SK-N-SH treated with all-trans-retinoic acid at 6 μM for 48 hours (cell line): Measurements from ENCODE around the gene INTS1.

Source experiments
- ARNTL ChIP-seq: fragments of 450-650 bp; formaldehyde crosslinking; IDR thresholded peaks from 2 replicates; pipeline ENCODE4 v1.5.0; 2020; ENCODE audit warnings: low read depth, mild to moderate bottlenecking, moderate library complexity, borderline replicate concordance
- ESRRG ChIP-seq: fragments of 250-450 bp; sonication (Bioruptor Pico); IDR thresholded peaks from 2 replicates; pipeline ENCODE4 v1.6.1; 2021; ENCODE audit warnings: mild to moderate bottlenecking
- GLIS3 ChIP-seq: fragments of 250-450 bp; sonication (Bioruptor Pico); IDR thresholded peaks from 2 replicates; pipeline ENCODE4 v1.5.0; 2020; ENCODE audit warnings: mild to moderate bottlenecking, moderate library complexity
- OSR1 ChIP-seq: fragments of 250-450 bp; sonication (Bioruptor Pico); IDR thresholded peaks from 2 replicates; pipeline ENCODE4 v1.8.0; 2022; ENCODE audit warnings: moderate library complexity, mild to moderate bottlenecking, inconsistent platforms
- PATZ1 ChIP-seq: fragments of 250-450 bp; sonication (Bioruptor Pico); IDR thresholded peaks from 2 replicates; pipeline ENCODE4 v1.8.0; 2020; ENCODE audit warnings: mild to moderate bottlenecking, moderate library complexity, borderline replicate concordance
- PPARA ChIP-seq: fragments of 250-450 bp; sonication (Bioruptor Pico); IDR thresholded peaks from 2 replicates; pipeline ENCODE4 v1.5.0; 2020; ENCODE audit warnings: mild to moderate bottlenecking, borderline replicate concordance
- RARB ChIP-seq: fragments of 250-450 bp; sonication (Bioruptor Pico); IDR thresholded peaks from 2 replicates; pipeline ENCODE4 v1.8.0; 2021; ENCODE audit warnings: mild to moderate bottlenecking, moderate library complexity
- ZFP3 ChIP-seq: fragments of 250-450 bp; sonication (Bioruptor Pico); IDR thresholded peaks from 2 replicates; pipeline ENCODE4 v1.5.0; 2020; ENCODE audit warnings: mild to moderate bottlenecking, moderate library complexity
- ZFP30 ChIP-seq: fragments of 450-650 bp; formaldehyde crosslinking; IDR thresholded peaks from 2 replicates; pipeline ENCODE4 v1.5.0; 2022; ENCODE audit warnings: mild to moderate bottlenecking, moderate library complexity
- ZNF8 ChIP-seq: fragments of 450-650 bp; formaldehyde crosslinking; IDR thresholded peaks from 2 replicates; pipeline ENCODE4 v1.5.0; 2020; ENCODE audit warnings: mild to moderate bottlenecking, moderate library complexity

GRCh38 chr7:1485156-1485555 is 19.0 kb downstream of the INTS1 start:
- TF ChIP-seq PATZ1 (CRISPR knock-in tag) (no peak), ARNTL (no peak), OSR1 (CRISPR knock-in tag) (no peak), ZFP3 (no peak), ZNF8 (CRISPR knock-in tag) (no peak), PPARA (no peak), GLIS3 (CRISPR knock-in tag) (no peak), ZFP30 (CRISPR knock-in tag) (no peak), ESRRG (CRISPR knock-in tag) (no peak), RARB (CRISPR knock-in tag) (no peak)
